Parathyroid adenoma (tissue), 2 donors: ENCODE results near the gene MMS19.
A peak's percentile ranks its signal among the peaks of the same experiment; 100 is the strongest.

Source experiments
- H2AFZ ChIP-seq: fragments of 300-600 bp; sonication (generic); one replicate; pipeline ENCODE4 v1.7.0; 2017; ENCODE audit warnings: antibody characterized with exemption, mild to moderate bottlenecking
- H3K27ac ChIP-seq: fragments of 300-600 bp; sonication (generic); one replicate; pipeline ENCODE4 v1.7.0; 2017
- H3K27me3 ChIP-seq: fragments of 300-600 bp; sonication (generic); one replicate; pipeline ENCODE4 v1.7.0; 2017; ENCODE audit warnings: low read length; ENCODE audit not compliant: control insufficient read depth, insufficient read depth
- H3K36me3 ChIP-seq: fragments of 300-600 bp; sonication (generic); one replicate; pipeline ENCODE4 v1.7.0; 2017; ENCODE audit warnings: low read length; ENCODE audit not compliant: control insufficient read depth, insufficient read depth
- H3K4me1 ChIP-seq: fragments of 300-600 bp; sonication (generic); one replicate; pipeline ENCODE4 v1.7.0; 2017; ENCODE audit warnings: control low read depth
- H3K4me2 ChIP-seq: fragments of 300-600 bp; sonication (generic); one replicate; pipeline ENCODE4 v1.7.0; 2017; ENCODE audit warnings: low read length
- H3K4me3 ChIP-seq: fragments of 300-600 bp; sonication (generic); one replicate; pipeline ENCODE4 v1.7.0; 2017; ENCODE audit warnings: low read depth, low read length
- H3K79me2 ChIP-seq: fragments of 300-600 bp; sonication (generic); one replicate; pipeline ENCODE4 v1.7.0; 2017; ENCODE audit warnings: control low read depth
- H3K9ac ChIP-seq: fragments of 300-600 bp; sonication (generic); one replicate; pipeline ENCODE4 v1.7.0; 2017; ENCODE audit warnings: mild to moderate bottlenecking
- H3K9me3 ChIP-seq: fragments of 300-600 bp; sonication (generic); one replicate; pipeline ENCODE4 v1.7.0; 2017; ENCODE audit warnings: low read length; ENCODE audit not compliant: control insufficient read depth
- TF ChIP-seq, protein P1 (sequence below): fragments of 300-600 bp; sonication (generic); IDR thresholded peaks from one replicate; pipeline ENCODE4 v1.7.0; 2017; ENCODE audit warnings: antibody characterized with exemption, mild to moderate bottlenecking
- donor health status: primary hyperparathyroidism.

Gene MMS19

DNA sequence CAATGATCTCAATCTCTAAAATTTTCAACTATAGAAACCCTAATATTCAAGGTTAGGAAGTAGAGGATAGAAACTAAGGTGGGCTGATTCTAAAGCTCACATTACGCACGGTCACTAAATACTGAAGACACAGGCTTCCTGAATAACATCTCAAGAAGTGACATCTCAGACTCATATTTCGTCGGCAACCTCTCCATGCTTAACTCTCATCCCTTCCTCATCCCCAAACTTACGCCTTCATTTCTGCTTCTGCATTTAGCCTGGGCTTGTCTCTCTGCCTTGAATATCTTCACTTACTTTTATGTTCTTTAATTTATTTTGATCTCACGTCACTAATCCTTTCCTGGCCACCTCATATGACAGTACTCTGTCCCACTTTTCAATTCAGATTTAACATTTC, 63.0 kb downstream of the MMS19 start:
- no peak overlapping the region for H3K4me3 ChIP-seq
- no peaks in the 10 kb centered on the region for H3K4me1 ChIP-seq
- no peaks in the 10 kb centered on the region for H3K36me3 ChIP-seq
- no peaks in the 10 kb centered on the region for H3K79me2 ChIP-seq
- no peak overlapping the region for H3K9ac ChIP-seq
- no peaks in the 10 kb centered on the region for H3K9me3 ChIP-seq
- no peaks in the 10 kb centered on the region for H3K27me3 ChIP-seq
- H2AFZ ChIP-seq: no peak overlapping the region
- TF ChIP-seq, protein P1, sequence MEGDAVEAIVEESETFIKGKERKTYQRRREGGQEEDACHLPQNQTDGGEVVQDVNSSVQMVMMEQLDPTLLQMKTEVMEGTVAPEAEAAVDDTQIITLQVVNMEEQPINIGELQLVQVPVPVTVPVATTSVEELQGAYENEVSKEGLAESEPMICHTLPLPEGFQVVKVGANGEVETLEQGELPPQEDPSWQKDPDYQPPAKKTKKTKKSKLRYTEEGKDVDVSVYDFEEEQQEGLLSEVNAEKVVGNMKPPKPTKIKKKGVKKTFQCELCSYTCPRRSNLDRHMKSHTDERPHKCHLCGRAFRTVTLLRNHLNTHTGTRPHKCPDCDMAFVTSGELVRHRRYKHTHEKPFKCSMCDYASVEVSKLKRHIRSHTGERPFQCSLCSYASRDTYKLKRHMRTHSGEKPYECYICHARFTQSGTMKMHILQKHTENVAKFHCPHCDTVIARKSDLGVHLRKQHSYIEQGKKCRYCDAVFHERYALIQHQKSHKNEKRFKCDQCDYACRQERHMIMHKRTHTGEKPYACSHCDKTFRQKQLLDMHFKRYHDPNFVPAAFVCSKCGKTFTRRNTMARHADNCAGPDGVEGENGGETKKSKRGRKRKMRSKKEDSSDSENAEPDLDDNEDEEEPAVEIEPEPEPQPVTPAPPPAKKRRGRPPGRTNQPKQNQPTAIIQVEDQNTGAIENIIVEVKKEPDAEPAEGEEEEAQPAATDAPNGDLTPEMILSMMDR: no peak
- H3K4me2 ChIP-seq: no peak overlapping the region
- no peak overlapping the region for H3K27ac ChIP-seq

- Histone ChIP-seq H3K27me3 (no peaks in the 10 kb centered on the region), H3K4me2 (no peak overlapping the region), H3K4me1 (no peaks in the 10 kb centered on the region), H3K9me3 (no peaks in the 10 kb centered on the region), H3K36me3 (no peaks in the 10 kb centered on the region), H3K27ac (no peak overlapping the region), H3K79me2 (no peaks in the 10 kb centered on the region), H3K4me3 (no peak overlapping the region), H3K9ac (no peak overlapping the region), H2AFZ (no peak overlapping the region)
- TF ChIP-seq, protein P1: no peak
These were observed 63.7 kb downstream of the MMS19 start for GRCh38 chr10:97434557-97434956.

GRCh38 chr10:97434055-97434454, 64.2 kb downstream of the MMS19 start:
- no peaks in the 10 kb centered on the region for H3K36me3 ChIP-seq
- TF ChIP-seq, protein P1: no peak

GRCh38 chr10:97428572-97428981, 69.6 kb downstream of the MMS19 start:
- H3K27me3 ChIP-seq: no peaks in the 10 kb centered on the region
- peaks cover 14% of the 10 kb centered on the region for H3K79me2 ChIP-seq
- H3K4me2 ChIP-seq: no peak overlapping the region
- no peak overlapping the region for H2AFZ ChIP-seq
- H3K4me3 ChIP-seq: no peak overlapping the region
- TF ChIP-seq, protein P1: no peak
- no peak overlapping the region for H3K27ac ChIP-seq
- H3K4me1 ChIP-seq: peaks cover 8% of the 10 kb centered on the region
- no peaks in the 10 kb centered on the region for H3K36me3 ChIP-seq
- H3K9me3 ChIP-seq: no peaks in the 10 kb centered on the region
- H3K9ac ChIP-seq: no peak overlapping the region

More at GRCh38 chr10:97434055-97434454, 64.2 kb downstream of the MMS19 start:
- Histone ChIP-seq H2AFZ (no peak overlapping the region), H3K27me3 (no peaks in the 10 kb centered on the region), H3K4me2 (no peak overlapping the region), H3K4me1 (no peaks in the 10 kb centered on the region), H3K4me3 (no peak overlapping the region), H3K79me2 (no peaks in the 10 kb centered on the region), H3K9me3 (no peaks in the 10 kb centered on the region), H3K27ac (no peak overlapping the region), H3K9ac (no peak overlapping the region)

- H3K4me2 ChIP-seq: peak overlapping the region; percentile 77
- no peaks in the 10 kb centered on the region for H3K9me3 ChIP-seq
- peaks cover 14% of the 10 kb centered on the region for H3K79me2 ChIP-seq
- H3K27ac ChIP-seq: peak overlapping the region; percentile 62
- H3K27me3 ChIP-seq: no peaks in the 10 kb centered on the region
- H3K36me3 ChIP-seq: no peaks in the 10 kb centered on the region
- no peak overlapping the region for H2AFZ ChIP-seq
- no peak overlapping the region for H3K9ac ChIP-seq
- H3K4me3 ChIP-seq: peak overlapping the region; percentile 80
- TF ChIP-seq, protein P1: no peak
- peaks cover 8% of the 10 kb centered on the region for H3K4me1 ChIP-seq
These were observed 70.5 kb downstream of the MMS19 start for GRCh38 chr10:97427571-97428179.
